Measurements from ENCODE around the gene RBM6.
A peak's percentile ranks its signal among the peaks of the same experiment; 100 is the strongest.

DNA sequence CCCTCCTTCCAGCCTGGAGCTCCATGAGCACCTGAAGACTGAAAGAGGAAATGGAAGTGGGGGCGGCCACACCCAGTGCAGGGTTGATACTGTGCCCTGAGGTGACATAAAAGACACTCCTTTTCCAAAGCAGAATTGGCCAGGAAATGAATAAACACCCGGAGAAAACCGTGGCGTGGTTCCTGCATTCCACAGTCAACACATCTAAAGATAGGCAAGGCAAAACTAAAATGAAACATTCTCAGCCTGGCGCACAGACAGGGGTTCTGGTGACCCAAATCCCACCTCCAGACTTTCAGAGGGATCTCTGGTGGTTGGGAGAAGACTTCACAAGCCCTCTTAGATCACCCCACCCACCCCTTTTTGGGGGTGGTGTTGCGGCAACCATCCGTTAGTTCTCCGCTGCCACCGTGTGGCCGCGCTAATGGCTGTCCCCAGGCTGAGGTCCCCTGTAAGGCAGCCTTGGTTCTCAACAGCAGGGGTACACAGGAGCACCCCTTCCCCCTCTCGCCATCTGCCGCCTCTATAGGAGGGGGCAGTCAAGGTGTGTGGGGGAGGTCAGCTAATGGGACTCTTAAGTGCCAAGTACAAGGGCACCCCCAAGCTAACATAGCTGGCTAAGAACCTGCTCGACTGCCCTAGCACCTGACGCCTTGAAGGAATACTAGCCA, 33.7 kb upstream of the RBM6 start:
- TF ChIP-seq POLR2A (IDR thresholded peaks at IDR 0.05) (no peak), POLR2AphosphoS5 (IDR thresholded peaks at IDR 0.05) (no peak)
- TF ChIP-seq, protein P1, sequence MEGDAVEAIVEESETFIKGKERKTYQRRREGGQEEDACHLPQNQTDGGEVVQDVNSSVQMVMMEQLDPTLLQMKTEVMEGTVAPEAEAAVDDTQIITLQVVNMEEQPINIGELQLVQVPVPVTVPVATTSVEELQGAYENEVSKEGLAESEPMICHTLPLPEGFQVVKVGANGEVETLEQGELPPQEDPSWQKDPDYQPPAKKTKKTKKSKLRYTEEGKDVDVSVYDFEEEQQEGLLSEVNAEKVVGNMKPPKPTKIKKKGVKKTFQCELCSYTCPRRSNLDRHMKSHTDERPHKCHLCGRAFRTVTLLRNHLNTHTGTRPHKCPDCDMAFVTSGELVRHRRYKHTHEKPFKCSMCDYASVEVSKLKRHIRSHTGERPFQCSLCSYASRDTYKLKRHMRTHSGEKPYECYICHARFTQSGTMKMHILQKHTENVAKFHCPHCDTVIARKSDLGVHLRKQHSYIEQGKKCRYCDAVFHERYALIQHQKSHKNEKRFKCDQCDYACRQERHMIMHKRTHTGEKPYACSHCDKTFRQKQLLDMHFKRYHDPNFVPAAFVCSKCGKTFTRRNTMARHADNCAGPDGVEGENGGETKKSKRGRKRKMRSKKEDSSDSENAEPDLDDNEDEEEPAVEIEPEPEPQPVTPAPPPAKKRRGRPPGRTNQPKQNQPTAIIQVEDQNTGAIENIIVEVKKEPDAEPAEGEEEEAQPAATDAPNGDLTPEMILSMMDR (IDR thresholded peaks at IDR 0.05): peak in 2 of 3 donors; percentile 56 to 68
